ENCODE results near the gene CDH13.

- TF ChIP-seq CTCF (IDR thresholded peaks at IDR 0.05 in 4 of 5, conservative IDR thresholded peaks at IDR 0.05 in 1 of 5) (no peak), POLR2A (IDR thresholded peaks at IDR 0.05) (no peak)
Measured at GRCh38 chr16:83720213-83720612, 1093.4 kb downstream of the CDH13 start.
